ENCODE data around the gene GATAD1.
"Not testable (repeated sequence)": the region's sequence is repeated elsewhere in the genome, so short reads cannot be mapped to it uniquely, and the experiment has no call there.

The GATAD1 gene, protein sequence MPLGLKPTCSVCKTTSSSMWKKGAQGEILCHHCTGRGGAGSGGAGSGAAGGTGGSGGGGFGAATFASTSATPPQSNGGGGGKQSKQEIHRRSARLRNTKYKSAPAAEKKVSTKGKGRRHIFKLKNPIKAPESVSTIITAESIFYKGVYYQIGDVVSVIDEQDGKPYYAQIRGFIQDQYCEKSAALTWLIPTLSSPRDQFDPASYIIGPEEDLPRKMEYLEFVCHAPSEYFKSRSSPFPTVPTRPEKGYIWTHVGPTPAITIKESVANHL

DNA sequence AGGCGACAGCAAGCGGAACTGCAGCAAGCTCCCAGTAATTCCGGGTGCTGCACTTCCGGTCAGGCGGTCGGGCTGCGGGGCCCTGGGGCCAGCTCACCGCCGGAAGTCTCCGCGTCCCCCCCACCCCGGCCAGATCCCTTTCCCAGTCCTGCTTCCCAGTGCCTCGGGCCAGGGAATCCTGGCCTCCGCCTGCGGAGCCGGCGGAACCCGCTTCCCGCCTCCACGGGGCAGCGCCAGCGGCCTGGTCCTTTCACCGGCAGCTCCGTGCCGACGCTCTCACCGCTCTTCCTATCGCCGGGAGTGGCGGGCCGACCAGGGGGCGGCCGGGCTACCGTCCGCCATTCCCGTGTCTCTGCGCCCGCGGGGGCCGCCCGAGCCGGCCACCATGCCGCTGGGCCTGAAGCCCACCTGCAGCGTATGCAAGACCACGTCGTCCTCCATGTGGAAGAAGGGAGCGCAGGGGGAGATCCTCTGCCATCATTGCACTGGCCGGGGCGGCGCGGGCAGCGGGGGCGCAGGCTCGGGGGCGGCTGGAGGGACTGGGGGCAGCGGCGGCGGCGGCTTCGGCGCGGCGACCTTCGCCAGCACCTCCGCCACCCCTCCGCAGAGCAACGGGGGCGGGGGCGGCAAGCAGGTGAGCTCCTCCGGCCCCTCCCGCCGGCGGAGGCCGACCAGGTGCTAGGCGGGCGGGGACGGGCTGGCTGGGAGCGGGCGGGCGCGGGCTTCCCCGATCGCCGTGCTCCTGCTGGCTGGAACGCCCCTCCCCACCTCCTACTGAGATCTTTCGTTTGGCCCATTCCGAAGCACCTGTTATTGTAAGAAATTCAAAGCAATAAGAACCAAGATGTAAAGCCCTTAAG lies at the start of gene GATAD1:
Gene GATAD1, plus strand, starts transcription at position 138 of the 860 bp plus-strand sequence. Its CDS starts 248 bp downstream, at position 386.
- DNase-seq, result peak; percentile 71

DNA sequence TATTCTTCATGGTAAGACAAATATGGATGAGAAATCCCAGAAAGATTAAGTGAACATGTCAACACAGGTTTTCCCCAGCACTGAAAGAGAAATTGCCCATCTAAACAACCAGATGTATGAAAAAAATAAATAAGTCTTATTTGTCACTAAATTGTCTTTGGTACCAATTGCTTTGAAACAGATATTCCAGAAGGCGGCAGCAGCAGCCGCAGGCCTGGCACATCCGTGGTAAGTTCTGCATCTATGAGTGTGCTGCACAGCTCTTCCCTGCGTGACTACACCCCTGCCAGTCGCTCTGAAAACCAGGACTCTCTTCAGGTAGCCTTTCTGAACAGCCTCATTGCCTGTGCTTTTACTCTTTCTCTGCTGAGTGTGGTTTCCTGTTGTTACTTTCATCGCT lies 49.7 kb upstream of the GATAD1 start:
- no peak for DNase-seq

DNA sequence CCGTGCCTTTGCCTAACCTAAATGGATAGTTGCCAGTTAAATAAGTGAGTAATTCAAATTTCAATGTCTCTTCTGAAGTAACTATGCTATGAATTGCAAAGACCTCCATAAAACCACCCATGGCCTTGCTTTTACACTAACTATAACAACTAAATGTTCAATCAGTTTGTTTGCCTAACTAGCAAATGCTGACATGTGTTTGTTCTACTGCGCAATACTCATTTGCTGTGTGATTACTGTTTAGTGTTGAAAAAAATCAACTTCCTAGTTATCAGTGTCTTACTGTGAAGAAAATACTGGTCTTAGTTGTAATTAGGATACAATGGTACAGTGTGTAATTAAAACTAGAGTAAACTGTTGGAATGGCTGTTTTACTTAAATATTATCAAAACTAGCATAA lies 47.3 kb upstream of the GATAD1 start:
- DNase-seq, result no peak

DNA sequence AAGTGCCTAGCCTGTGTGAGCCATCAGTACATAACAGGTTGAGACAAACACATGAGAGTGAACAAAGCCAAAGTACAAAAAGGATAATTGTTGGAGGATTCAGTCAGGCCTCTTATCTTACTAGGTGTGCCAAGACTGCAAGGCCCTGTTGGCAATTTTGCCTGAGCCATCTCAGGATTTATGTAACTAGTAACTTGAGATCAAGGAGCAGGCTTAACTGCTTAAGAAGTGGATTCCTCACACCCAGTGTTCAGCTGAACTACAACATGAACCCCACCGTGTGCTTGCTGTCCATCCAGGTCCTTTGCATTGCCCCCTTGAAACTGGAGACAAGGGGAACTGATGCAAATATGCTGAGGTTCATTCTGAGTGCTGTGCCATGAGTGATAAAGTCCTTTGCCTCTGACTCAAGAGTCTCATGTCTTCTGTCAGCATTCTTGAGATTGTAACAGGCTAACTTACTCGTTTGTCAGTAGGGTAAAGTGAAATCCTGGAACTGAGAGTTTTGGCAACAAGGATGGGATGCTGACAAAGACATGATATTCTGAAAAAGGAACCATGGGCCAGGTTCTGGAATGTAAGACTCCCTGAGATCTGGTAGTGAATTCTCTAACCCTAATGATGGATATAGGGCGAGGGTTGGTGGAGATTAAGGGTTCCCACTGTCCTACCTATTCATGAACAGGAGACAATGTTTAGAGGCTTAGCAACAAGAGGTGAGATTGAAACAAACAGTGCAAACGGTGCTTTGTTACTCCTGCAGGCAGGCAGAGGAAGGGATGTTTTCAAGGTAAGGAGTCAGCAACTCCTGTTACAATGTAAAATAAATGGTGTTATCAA lies 44.1 kb upstream of the GATAD1 start:
- DNase-seq, result no peak

DNA sequence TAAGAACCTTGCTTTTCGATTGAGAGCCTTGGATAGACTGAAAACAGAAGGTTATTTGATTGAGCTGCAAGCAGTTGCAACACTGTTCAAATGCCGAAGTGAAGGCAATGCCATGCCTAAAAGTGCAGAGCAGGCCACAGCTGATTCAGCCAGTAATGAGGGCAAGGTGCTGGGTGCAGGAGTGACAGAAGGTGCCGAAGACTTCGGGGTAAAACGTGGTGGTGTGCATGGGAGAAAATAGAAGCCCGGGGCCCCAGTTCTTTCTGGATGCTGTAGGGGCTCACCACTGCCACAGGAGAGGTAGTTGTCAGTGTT lies 43.6 kb upstream of the GATAD1 start:
- DNase-seq, result no peak

DNA sequence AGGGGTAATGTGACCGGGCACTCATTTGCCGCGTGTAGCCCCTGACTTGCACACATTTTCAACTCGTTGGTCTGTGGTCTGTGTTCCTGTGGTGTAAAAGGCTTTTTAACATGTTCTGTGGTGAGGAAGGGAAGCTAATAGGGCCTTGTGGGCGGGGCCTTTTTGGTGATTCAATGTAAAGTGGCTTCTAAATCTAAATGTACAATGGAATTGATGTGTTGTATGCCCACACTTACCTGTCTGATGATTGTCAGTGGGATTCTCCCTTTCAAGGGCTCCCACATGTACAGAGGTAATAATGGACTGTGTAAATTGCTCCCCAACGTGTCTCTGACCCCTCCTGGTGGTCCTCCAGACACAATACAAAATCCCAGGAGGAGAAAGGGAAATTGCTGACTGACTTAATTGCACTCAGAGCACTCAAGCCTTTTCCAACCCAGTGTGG lies 43.1 kb upstream of the GATAD1 start:
- no peak for DNase-seq

DNA sequence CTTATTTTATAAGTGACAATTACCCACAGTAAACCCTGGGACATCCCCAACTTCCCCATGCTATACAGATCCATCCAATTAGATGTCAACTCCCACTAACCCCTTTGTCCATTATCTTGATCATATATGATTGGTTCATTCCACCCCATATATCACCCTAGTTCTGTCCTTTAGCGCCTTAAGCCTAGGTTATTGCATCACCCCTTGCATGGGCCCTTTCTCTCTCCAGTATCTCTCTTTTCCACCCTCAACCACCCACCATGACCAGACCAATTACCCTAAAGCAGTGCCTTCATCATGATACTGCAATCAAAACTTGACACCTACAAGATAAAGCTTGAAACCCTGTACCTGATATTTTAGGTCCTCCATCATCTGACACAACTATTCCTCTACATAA lies 37.9 kb upstream of the GATAD1 start:
- no peak for DNase-seq

DNA sequence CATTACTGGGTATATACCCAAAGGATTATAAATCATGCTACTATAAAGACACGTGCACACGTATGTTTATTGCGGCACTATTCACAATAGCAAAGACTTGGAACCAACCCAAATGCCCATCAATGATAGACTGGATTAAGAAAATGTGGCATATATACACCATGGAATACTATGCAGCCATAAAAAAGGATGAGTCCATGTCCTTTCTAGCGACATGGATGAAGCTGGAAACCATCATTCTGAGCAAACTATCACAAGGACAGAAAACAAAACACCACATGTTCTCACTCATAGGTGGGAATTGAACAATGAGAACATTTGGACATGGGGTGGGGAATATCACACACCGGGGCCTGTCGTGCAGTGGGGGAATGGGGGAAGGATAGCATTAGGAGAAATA lies 37.1 kb upstream of the GATAD1 start:
- DNase-seq, result not testable (repeated sequence)

DNA sequence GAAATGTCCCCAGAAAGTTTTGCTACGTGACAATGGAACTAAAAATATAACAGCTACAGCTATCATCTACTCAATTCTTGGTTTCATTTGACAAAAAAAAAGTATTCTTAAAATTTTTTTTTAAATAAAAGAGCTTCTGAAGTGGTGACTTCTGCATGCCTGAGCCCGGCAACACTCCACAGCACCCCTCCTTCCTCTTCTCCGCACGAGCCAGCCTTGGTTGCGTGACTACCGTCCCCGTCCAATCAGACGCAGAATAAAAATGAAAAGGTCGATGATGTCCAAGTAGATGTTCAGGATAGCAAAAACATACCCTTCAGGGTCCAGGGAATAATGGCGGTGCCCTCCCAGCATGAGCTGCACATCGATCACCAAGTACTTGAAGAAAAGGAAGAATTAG lies 34.5 kb upstream of the GATAD1 start:
- no peak for DNase-seq

DNA sequence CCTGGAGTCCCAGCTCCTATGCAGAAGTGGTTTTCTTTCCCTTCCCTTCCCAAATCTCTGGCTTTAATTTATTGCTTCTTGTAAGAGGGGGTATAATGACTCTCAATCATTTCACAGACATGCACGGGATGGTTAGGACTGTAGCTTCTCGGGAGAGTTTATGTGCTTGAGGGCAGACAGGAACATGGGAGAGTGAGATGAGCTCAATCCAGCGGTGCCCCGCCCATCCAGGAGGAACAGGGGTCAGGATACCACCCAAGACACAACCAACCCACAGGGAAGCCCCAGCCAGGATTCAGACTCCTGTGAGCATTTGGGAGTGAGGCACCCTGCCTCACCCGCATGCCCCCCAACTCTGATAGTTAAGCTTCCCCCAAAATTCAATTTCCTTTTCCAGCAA lies 33.7 kb upstream of the GATAD1 start:
- DNase-seq, result no peak

DNA sequence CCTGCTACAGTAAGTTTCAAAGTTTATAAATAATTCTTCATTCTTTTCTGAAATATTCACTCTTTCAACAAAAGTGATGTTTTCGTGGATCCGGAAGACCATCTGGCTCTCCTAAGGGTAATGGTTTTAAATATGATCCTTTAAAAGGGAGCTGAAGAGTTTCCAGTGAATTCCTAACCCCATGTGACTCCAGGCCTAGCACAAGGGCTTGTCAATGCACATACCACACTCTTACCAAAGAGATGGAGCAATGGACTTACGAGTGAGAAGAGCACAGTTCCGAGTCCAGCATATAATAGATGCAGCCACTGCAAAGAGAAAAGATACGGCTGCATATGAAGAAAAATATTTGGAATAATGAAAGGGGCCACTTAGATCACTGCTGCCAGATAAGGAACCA lies 32.1 kb upstream of the GATAD1 start:
- DNase-seq, result no peak

DNA sequence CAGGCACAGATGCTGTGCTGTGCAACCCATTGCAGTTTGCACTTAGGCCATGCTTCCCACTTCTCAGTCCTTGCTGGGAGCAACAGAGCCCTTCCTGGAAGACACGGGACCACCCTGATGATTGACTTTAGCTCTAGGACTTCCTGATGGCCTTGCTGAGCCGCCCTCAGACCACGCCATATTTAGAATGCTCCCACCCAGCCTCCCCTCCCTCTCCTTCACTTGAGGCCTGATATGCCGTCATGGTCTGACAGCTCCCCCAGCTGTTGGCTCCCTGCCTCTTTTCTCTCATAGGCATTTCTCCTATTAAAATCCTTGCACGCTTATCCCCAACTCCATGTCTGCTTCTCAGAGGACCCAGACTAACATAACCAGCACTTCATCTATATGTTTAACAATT lies 29.4 kb upstream of the GATAD1 start:
- DNase-seq, result no peak

DNA sequence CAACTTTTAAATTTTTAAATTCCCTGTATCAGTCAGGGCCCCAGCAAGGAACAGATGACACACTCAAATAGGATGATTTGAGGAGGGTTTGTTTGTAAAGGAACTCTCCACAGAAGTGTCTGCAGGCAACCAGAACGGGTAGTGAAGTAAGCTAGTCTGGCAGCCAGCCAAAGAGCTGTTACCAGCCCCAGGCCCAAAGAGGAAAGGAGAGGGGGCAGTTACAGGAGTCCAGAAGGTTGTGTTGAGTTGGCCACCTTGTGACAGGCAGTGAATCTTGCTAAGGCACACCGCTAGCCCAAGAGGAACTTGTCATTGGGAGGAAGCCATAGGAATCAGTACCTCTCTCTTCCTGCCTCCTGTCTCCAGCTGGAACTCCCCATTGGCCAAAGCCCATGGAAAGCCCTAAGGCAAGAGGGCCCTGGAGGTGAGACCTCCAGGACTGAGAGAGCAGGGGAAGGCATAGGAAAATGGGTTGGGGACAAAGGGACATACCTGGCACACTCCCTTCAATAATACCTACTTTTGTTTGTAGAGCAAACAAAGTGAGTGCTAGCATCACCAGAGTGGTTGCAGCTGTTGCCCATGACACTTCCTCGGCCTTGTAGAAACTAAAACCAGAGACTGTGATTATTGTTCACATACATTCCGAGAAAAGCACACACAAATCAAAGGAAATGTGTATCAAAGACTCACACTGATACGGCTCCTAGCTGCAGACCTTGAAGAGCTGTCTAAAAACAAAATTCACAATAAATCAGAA lies 25.4 kb upstream of the GATAD1 start:
- no peak for DNase-seq

DNA sequence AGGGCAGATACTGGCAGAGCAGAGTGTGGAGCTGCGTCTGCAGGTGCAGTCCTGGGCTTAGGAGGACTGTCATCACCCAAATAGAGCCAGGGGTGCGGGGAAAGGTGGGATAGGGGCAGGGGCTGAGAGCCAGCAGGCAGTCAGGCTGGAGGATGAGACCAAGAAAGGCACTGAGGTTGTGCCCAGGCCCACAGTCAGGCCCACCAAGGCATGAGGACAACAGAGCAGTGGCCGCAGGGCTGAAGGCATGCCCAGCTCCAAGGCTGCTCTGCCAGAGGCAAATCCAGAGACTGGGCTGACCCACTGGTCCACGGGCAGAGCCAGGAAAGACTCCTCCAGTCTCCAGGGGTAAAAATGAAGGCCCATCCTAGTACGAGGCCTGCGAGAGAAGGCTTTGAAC lies 24.4 kb upstream of the GATAD1 start:
- DNase-seq, result no peak

DNA sequence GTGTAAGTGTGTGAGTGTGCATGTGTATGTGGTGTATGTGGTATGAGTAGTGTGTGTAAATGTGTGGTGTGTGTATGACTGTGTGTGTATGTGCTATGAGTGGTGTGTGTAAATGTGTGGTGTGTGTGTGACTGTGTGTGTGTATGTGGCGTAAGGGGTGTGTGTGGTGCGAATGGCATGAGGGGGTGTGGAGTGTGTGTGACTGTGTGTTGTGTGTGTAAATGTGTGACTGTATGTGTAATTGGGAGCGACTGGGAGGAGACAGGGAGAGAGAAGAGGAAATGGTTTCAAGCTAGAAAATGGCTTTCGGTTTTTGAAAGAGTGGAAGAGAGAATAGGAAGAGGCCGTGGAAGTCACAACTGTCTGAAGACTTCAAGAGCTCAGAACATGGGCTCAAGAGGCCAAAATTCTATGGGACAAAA lies 23.6 kb upstream of the GATAD1 start:
- no peak for DNase-seq

DNA sequence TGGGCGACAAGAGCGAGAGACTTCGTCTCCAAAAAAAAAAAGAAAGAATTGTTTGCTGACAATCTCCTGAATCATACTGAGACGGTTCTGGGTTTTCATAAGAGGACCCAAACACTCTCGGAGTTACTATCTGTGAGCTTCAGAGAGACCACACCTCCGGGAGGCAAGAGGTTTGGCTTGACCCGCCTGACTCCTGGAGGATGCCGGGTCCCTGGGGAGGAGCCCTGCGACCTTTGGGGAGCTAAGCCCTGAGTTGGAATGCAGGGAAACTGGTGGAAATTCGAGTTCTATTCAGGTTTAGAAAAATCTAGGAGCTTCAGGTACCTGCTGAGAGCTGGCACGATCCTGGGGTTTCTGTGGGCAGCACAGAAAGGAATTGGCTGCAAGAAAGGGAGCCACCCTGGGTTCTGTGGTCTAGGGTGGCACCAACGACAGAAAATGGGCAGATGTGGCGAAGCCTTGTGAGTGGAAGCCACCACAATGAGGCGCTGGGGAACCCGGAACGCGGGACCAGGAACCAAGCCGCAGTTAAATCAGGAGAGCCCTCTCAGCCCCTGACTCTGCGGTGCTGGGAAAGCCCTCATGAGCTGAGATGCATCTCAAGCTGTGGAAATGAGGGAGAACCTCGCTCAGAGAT lies 21.9 kb upstream of the GATAD1 start:
- DNase-seq, result peak; percentile 15

DNA sequence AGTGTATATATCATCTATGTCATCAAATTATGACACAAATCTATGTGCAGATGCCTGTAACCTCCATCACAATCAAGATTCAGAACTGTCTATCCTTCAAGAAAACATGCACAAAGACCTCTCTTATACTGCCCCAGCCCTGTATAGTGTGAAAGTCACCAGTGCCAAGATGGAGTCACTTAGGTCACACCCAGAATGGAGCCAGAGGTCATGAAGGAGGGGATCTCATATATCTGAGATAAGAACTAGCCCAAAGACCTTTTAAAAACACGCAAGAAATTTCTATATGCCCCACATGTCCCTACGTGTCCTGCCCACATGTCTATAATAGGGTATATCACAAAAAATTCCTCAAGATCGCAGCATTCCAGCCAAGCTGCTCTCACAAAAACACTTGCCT lies 20.1 kb upstream of the GATAD1 start:
- DNase-seq, result no peak

DNA sequence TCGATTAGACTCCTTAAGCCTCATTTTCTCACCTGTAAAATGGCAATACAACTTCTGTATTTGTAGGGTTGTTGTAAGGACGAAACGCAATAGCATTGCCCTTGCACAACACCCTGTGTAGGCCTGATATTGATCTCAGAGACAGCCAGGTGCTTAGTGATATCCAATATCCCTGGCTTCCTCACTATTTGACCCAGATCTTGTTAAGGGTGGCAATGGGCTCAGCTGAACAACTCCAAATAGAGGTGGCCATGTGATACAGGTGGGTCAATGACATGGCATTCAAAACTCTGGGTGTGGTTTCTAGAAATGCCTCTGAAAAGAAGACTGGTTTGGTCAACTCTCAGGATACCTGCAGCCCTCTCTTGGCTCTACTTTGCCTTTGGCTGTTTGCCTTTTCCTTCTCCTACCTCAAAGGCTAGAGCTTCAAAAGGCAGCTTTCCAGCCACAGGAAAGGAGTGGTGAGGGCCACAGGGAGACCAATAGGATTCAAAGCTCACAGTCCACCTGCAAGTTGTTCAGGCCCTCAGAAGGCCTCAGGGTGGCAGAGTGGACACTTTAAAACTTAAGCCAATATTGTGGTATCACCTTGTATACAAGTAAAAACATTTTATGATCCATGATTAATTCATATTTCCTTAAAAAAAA lies 14.9 kb upstream of the GATAD1 start:
- no peak for DNase-seq

DNA sequence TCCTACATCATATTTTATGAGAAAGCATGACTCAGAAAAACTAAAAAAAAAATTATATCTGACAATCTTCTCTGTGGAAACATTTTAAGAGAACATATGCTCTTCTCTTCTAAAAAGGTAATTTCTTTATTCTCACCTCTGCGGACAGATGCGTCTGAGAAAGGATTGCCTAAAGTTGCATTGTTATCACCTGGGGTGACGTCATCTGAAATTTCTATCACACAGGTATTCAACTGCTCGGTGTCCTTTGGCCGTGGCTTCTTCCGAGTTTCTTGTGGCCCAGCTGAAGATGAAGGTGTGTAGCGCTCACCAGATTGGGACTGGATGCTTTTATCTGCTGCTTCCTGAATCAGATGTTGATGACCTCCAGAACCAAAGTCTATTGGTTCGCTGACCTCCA lies 14.3 kb upstream of the GATAD1 start:
- no peak for DNase-seq

DNA sequence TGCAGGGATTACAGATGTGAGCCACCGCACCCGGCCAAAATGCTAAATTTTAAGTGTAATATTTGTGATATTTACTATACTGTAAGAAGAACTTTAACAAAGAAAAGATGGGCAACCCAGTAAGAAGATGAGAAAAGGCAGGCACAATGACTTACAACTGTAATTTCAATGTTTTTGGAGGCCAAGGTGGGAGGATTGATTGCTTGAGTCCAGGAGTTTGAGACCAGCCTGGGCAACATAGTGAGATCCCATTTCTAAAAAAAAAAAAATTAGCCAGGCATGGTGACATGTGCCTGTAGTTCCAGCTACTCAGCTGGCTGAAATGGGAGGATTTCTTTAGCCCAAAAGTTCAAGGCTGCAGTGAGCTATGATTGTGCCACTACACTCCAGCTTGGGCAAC lies 11.7 kb upstream of the GATAD1 start:
- DNase-seq, result no peak

DNA sequence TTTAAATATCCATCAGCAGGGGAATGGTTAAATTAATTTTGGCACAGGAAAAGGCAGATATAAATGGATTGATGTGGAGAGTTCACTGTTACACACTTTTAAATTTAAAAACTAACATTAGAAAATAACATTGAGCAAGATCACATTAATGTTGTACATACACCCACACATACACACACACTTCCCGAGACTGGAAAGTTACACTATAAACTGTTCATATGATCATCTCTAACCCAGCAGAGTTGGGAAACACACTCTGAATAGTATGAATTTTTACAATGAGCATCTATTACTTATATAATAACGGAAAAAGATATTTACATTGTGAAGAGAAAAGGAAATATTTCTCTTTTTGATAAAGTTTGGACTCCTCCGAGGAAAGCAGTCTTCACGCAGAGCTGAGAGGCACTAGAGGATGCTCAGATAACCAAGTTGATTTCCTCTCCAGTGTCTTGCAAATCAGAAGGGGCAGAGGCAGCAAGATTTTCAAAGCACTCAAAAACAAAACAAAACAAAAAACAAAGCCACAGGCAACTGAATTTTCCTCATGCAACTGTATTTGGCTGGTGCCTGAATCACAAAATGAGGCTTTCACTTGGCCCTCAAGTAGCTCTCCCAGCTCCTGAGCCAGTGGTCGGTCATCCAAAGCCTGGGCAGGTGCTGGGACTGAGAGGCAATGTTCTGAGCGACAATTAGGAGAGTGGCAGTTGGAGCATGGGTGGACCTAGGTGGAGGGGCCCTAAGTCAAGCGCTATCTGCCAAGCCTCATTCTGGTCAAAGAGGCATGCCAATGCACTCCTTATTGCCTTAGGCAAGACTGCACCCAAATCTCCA lies 10.5 kb upstream of the GATAD1 start:
- no peak for DNase-seq

Data from activated CD4-positive, alpha-beta T cell treated with anti-CD3 and anti-CD28 coated beads, Interleukin-2, amount 50 U/mL, for 1 hour (primary cell).